Medulla oblongata (tissue), 1 donor: Measurements from ENCODE around the gene NPRL2.
A peak's percentile ranks its signal among the peaks of the same experiment; 100 is the strongest.

Experiments used
- DNase-seq: peaks from one replicate; pipeline ENCODE4 v3.0.0-alpha.2; 2015; ENCODE audit errors: extremely low spot score

The NPRL2 gene

DNA sequence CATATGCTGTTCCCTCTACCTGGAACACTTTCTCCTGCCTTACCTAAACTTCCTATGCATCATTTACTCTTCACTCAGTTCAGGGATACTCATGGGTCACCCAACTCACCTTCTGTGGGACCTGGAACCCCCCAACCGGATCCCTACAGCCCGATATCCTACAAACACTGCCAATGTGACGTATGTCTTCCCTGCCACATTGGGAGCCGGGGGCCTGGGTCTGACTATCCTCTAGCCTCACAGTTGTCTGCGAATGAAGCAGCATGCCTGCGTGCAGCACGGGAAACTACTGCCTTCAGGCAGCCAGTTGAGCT lies 405 bp downstream of the NPRL2 start:
- DNase-seq: no peak

DNA sequence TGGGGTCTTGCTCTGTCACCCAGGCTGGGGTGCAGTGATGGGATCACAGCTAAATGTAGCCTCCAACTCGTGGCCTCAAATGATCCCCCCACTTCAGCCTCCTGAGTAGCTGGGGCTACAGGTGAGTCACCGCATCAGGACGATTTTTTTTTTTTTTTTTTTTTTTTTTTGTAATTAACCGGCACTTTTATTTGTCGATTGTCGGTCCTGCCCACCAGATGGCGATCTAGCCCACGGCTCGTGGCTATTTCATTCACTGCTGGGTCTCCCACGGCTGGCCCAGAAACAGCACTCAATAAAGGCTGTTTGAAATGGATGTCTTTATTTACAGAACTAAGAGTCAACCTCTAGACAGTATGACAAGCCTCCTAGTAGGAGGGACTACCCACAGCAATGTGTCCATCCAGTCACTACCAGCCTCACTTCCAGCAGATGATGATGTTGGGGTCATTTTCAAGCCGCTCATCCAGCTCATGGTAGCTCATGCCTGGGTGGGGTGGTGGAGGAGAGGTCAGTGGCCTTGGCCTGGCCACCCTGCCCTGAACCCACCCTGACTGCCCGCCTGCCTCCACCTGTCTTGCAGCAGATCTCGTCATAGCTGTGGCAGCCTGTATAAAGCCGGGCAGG lies 3.3 kb downstream of the NPRL2 start:
- peak; percentile 79 for DNase-seq

DNA sequence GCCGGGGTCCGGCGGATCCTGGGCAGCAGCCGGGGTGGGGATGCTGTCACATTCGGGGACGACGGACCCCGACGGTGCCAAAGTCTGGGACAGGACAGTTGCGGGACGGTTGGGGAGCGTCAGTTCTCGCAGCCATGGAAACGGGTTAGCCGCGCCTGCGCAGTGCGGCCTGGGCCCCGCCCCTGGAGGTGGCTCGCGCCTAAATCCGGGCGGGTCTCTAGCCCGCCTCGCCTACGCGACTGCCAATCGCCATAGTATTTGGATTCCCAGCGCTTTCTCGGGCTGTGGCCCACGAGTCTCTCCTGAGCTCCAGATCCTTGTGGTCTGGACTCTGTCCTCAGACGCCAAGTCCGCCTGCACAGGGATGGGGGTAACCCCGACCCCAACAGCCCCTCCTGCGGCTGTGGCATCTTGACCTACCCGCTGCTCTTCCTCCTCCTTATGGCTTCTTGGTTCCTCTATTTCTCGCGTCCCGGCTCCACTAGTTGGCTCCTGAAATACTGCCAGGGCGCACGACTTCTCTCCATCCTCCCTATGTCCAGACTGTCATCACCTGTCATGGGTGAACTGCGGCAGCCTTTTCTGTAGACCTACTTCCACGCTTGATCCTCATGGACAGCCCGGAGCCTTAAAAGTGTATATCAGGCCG lies 4.9 kb downstream of the NPRL2 start, which contains the start of gene ZMYND10:
TSS of gene ZMYND10 (minus strand) at position 147 of the 649 bp plus-strand sequence. CDS start 153 bp downstream, outside the sequence.
- no peak for DNase-seq

DNA sequence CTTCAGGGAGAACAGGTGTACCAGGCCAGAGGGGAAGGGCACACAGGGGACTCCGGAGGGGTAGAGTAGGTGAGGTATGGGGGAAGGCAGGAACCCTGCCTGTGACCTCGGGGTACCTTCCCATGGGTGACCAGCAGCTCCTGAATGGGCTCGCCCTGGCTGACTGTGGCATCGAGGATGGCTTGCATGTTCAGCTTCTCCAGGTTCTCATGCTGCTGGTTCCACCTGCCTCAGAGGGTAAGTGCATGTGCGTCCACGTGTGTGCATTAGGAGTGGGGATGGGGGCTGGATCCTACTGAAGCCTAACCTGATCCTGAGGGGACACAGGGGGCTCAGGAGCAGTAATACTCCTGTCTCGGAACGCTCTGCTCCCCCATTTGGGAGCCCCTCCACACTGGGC lies 5.6 kb downstream of the NPRL2 start:
- no peak for DNase-seq

DNA sequence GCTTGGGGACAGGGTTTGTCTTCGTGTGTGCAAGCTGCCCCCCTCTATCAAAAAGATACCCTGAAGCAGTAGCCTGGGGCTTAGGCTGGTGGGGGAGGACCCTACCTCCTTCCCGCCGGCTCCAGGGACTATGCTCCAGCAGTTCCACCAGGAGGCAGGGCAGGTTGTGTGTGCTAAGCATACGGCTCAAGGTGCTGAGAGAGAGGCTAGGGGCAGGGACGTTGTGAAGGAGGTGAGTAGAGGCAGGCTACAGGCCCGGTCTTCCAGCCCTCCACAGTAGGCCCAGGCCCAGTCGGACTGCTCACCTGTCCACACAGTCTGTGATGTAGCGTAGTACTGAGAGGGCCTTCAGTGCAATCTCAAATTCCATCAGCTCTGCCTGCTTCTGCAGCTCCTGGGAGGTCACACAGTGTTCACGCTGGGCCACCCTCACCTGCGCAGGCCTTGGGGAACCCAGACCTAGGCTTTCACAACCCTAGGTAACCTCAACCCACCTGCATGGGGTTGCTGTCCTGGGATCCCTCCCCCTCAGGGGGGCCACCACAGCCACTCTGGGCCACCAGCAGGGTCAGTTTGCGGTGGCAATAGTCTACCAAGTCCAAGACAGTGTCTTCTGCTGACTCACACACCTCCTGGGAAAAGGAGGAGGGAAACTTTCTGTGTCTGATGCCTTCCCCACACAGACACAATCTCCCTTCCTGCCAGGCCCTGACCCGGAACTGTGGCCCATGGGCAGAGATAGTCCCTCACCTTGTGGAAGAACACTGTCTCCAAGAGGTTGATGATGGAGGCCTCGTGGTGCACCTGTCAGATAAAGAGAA lies 7.6 kb downstream of the NPRL2 start:
- DNase-seq: no peak

DNA sequence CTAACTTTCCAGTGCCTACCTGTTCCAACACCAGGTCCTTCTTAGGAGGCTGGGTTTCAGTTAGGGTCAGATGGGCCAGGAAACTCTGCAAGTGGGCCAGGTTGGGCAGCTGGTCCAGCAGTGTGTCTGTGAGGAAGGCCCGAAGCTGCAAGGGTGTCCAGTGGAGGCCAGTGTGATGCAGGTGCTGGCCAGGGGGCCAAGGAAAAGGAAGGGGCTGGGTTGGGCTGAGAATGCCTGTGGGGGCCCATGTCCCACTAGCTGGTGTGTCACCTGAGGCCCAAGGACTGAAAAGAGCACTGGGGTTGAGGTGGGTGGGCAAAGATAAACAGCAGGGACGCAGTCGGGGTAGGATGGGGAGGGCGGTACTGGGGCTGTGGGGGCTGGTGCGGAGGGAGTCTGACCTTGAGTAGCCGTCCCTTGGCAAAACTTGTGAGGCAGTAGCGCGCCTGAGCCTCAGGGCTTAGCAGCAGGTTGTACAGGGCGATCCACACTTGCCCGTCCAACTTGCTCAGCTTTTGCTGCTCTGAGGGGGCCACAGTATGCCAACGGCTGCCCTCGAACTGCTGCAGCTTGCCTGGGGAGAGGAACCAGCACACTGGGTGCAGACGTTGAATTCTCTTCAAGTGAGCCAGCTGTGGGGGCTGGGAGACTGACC lies 8.5 kb downstream of the NPRL2 start:
- DNase-seq: no peak

DNA sequence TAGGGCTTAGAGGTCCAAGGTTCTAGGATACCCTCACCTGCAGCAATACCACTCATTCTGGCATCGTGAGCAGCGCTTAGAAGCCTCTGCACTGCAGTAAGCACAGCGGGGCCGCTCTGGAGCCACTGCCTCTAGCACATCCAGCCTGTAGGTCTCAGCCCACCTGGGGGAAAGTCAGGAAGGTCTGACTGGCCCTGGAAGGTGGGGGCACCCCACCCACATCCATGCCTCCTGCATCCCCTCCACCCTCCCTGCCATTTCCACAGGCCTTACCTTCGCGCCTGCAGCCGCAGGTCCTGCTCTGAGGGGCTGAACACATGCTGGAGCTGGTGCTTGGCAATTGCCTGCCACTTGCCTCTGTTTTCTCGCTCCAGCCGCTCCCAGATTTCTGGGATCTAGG lies 9.0 kb downstream of the NPRL2 start:
- no peak for DNase-seq

DNA sequence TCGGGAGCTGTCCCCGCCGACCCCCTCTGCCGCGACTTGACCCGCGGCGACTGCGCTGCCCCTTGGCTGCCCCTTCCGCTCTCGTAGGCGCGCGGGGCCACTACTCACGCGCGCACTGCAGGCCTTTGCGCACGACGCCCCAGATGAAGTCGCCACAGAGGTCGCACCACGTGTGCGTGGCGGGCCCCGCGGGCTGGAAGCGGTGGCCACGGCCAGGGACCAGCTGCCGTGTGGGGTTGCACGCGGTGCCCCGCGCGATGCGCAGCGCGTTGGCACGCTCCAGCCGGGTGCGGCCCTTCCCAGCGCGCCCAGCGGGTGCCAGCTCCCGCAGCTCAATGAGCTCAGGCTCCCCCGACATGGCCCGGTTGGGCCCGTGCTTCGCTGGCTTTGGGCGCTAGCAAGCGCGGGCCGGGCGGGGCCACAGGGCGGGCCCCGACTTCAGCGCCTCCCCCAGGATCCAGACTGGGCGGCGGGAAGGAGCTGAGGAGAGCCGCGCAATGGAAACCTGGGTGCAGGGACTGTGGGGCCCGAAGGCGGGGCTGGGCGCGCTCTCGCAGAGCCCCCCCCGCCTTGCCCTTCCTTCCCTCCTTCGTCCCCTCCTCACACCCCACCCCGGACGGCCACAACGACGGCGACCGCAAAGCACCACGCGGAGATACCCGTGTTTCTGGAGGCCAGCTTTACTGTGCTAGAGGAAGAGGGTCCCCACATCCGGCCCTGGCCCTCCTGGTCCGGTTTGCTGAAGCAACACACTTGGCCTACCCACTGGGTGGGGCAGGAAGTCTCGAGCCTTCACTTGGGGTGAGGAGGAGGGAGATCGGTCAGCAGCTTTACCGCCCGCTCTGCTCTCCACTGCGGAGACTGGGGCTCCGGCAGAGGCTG lies 9.9 kb downstream of the NPRL2 start, which contains the start of gene RASSF1:
TSS of gene RASSF1 (minus strand) at position 389 of the 882 bp plus-strand sequence. CDS start at position 358, 31 bp downstream.
- peak; percentile 48 for DNase-seq

DNA sequence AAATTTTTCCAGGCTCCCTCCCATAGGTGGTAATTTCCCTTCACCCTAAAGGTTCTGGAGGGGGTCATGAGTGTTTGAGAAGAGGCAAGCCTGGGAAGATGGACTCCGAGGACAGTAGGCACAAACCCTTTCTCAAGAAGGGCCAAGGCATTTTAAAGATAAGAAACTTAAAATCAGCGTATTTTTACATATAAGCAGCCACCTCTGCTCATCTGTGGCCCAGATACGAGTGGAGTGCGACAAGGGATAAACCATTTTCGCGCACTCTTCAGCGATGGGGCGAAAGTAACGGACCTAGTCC lies 10.5 kb downstream of the NPRL2 start:
- DNase-seq: no peak

DNA sequence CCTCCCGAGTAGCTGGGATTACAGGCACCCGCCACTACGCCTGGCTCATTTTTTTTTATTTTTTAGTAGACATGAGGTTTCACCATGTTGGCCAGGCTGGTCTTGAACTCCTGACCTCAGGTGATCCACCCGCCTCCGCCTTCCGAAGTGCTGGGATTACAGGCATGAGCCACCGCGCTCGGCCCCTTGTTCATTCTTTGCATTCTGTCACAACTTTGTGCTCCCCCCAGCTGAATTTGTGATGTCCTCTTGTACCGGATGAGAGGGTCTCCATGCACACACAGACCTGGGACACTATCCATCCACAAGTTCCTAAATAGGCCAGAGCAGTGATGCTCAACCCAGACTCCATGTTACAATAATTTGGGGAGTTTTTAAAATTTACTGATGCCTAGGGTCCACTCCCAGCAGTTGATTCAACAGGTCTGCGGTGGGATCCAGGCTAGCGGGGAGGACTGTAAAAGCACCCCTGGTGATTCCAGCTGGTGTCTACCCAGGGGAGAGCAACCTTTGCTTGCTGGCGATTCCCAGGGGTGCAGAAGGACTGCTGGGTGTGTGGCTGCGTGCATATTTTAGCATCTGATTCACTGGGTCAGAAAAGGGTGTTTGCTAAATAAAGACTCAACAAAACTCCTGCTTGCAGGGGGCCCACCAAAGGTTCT lies 11.0 kb downstream of the NPRL2 start:
- DNase-seq: no peak

DNA sequence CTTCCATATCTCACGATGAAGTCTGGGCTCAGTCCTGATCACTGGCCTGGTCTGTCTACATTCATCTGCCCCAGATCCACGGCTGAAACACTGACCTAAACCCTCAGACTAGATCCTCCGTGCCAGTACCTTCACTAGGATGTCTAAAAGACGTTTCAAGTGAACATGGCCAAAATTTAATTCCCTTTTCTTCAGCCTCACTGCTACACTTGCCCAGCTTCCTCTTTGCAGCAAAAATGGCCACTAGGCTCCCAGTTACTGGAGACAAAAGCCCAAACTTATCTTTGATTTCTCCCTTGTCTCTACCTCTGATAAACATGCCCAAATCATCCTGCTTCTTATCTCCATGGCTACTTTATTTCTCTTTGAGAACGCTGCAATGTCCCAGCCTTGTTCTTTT lies 11.6 kb downstream of the NPRL2 start:
- no peak for DNase-seq

DNA sequence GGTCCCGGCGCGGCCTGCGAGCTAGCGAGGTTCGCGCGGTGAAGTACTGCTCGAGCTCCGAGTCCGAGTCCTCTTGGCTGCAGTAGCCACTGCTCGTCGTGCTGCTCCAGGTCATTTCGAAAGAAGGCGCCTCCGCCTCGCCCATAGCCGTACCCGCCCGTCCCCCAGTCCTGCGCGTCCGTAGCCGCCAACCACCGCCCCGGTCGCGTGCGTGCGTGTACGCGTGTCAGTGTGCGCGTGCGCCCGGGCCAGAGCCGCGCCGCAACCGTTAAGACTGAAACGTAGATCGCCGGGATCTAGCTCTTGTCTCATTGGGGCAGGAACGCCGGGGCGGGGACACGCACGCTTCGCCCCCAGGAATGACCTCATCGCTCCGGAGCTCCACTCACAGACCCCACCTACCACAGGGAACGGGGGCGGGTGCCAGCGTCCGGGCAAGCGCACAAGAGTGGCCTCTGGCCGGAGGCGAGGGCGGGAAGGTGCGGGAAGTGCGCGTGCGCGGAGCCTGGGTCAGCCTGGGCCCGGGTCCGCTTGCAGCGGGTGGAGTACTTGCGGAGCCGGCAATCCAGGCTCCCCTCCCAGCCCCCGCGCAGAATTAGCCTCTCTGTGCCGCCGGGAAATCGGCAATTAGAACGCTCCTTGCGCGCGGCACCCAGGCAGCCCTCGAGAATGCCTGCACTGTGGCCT lies 13.3 kb downstream of the NPRL2 start:
- peak; percentile 98 for DNase-seq

DNA sequence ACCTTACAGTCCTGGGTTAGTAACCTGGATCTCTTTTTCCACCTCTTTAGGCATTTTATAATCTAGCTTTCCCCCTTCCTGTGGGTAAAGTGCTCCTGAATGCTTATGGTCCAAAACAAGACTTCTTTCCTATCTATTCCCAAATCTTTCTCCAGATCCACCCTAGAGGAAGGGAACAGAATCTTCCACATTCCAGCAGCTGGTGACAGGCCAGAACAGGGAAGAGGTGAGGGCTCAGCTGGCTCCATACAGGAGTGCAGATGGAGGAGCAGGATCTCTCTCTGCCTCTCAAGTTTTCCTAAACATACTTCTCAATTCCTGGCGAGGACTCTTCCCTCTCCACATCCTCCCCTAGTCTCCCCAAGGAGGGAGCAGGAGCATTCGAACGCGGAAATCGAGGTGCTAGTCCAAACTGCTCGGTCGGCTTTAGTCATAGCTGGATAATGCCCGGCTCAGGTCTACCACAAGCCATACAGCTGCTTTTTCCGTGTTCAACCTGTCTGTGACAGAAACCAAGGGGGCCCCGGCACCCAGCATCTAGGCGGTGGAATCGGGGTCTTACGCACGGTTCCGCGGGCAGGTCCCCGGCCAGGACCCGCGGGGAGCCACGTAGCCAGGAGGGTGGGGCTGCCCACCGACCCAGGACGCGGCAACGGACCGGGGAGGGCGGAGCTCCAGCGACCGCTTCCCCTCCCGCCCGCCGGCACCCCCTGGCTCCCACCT lies 14.0 kb downstream of the NPRL2 start:
- DNase-seq: no peak

DNA sequence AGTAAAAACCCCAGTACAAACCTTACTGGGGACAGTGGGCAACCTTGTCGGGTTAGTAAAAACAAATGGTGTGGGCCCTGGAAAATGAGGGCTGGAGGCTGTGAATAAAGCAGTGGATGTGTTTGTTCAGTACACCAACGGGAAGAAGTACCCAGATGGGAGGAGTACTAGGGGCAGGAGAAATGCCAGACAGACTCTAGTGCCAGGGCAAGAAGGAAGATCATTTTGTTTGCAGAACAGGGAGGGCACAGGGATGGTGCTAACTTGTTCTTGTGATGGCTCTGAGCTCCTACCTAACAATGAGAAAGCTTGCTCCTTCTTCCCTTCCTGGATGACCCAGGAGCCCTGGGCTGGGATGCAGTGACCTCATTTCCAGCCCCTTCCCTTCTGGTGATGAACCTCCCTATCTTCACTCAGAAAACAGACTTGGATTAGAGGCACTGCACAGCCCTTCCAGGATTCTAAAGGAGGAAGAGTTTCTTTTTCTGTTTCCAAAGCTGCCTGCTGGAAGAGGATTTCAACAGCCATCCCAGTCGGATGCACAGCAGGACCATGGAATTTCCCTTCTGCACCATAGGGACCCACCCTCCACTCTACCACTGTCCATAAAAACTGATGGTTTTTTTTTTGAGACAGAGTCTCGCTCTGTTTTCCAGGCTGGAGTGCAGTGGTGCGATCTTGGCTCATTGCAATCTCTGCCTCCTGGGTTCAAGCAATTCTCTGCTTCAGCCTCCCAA lies 16.1 kb downstream of the NPRL2 start:
- DNase-seq: no peak

DNA sequence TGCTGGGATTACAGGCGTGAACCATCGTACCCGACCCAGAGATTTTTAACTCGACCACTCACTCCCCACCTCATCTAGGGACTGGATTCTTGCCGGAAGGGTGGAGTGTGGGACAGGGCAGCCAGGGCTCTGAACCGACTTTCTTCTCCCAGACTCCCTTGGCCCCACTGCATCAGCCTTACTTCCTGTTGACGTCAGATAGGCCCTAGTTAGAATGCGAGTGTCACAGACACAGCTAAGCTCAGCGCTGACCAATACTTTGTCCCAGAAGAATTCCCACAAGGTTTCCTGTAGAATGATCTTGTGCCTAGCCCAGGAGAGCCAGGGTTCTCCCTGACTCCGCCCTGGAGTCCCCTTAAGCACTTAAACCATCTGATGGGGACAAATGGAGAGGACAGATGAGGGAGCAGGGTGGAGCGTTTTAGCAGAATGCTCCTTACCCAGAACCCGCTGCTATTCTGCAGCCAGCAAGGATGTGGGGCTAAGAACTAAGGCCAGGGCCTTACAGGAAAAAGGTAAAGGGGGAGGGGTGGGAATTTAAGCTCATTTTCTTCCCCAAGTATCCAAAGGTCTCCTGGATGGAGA lies 16.7 kb downstream of the NPRL2 start:
- no peak for DNase-seq

DNA sequence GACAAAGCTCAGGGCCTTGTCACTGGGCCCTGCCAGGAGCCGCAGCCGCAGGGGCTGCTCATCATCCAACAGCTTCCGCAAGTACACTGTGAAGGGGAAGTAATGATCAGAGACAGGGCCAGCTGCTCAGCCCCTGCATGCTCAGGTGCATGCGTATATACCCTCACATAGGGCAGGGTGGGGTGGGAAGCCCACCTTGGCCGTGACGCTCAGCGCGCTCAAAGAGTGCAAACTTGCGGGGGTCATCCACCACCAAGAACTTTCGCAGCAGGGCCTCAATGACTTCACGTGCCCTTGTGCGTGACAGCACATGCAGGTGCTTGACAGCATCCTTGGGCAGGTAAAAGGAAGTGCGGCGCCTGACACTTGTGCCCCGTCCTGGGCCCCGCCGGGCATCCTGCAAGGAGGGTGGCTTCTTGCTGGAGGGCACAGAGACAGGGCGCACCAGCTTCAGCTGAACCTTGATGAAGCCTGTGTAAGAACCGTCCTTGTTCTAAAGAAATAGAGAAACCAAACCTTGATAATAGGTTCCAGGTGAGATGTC lies 19.1 kb downstream of the NPRL2 start:
- DNase-seq: no peak

DNA sequence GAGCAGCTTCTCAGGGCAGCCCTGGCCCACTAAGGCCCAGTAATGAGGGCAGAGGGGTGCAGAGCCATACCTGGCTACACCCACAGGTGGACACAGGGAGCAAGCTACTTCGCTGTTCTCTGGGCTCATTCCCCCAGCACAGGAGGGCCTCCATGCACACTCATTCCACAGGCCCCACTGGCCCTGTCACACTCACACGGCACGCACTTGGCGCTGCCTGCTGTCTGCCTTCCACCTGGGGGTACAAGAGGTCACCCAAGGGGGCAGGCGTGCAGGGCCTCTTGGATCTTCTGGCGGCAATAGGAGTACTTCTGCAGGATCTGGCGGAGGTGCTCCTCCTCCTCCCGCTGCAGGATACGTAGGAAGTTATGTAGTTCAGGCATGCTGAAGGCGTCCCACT lies 20.2 kb downstream of the NPRL2 start:
- DNase-seq: no peak

DNA sequence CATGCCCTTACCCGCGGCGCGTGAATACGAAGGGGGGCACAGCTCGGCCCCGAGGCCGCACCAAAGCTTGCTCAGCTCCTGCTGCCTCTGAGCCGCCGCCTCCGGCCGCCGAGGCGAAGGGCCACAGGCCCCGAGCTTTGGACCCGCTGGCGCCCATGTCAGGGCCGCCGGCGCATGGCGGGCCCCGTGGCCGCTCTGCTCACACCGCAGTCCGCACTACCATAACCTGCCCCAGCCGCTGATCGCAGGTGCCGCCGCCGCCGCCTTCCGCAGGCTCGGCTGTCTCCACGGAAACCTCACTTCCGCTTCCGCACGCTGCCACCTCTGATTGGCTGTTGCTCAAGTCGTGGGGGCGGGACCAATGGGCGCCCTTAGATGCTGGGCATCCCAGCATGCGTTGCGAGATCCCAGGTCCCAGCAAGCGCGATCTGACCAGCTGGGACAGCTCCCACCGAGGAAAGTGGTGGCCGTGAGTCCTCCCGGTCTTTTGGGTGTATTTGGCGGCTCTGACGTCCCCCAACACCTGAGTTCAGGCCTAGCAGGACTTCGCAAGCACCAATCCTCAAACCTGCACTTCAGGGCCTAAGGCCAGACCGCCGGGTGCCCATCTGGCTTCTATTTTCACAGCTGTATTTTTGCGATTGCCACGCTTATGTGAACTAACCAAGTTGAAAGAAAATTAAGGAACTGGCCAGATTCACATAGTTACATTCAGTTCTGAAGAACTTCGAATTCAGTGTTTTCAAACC lies 22.5 kb downstream of the NPRL2 start, which contains the start of gene TUSC2:
TSS of gene TUSC2 (minus strand) at position 281 of the 749 bp plus-strand sequence. CDS start at position 157, 124 bp downstream.
- peak; percentile 99 for DNase-seq
